Testis (tissue), 3 donors: Measurements from ENCODE around the gene JAML. TPM values are rescaled to one million over a fixed set of nuclear protein-coding genes. Genes with fewer than 3 reads are reported as not detected.

ENCODE experiments used
- DNase-seq: peaks from one replicate; pipeline ENCODE4 v3.0.0-alpha.2; 2019
- H3K27ac ChIP-seq, 2 donors: fragments of 200-600 bp; sonication (generic); one replicate each; pipeline ENCODE4 v1.5.1; 2019
- H3K27me3 ChIP-seq: fragments of 200-600 bp; sonication (generic); one replicate; pipeline ENCODE4 v1.5.1; 2019
- H3K36me3 ChIP-seq: fragments of 200-600 bp; sonication (generic); one replicate; pipeline ENCODE4 v1.5.1; 2017; ENCODE audit warnings: low read depth; ENCODE audit errors: missing control alignments
- H3K4me1 ChIP-seq: fragments of 200-600 bp; sonication (generic); one replicate; pipeline ENCODE4 v1.5.1; 2019
- H3K4me3 ChIP-seq, 2 donors: fragments of 200-600 bp; sonication (generic); one replicate each; pipeline ENCODE4 v1.5.1; 2017 to 2019
- H3K9me3 ChIP-seq: fragments of 200-600 bp; sonication (generic); one replicate; pipeline ENCODE4 v1.5.1; 2017
- CTCF ChIP-seq, 3 experiments: fragments of 450-650 bp in 2 of 3; fragments of 200-600 bp in 1 of 3; sonication (generic) in 1 of 3; IDR thresholded peaks; one replicate each; pipeline ENCODE4 v1.5.1; 2016 to 2019; ENCODE audit warnings: antibody characterized with exemption in 3 of 3, mild to moderate bottlenecking in 2 of 3, moderate library complexity in 1 of 3
- POLR2A ChIP-seq: fragments of 450-650 bp; IDR thresholded peaks from one replicate; pipeline ENCODE4 v1.6.1; 2017; ENCODE audit warnings: antibody characterized with exemption, mild to moderate bottlenecking, moderate library complexity
- WGBS, 2 donors: methylation state at CpG; one replicate each; pipeline ENCODE4 v1.1.5; 2018; 5-methylcytosine and 5-hydroxymethylcytosine counted together
- intact Hi-C: fragments of 100-400 bp; cut with DNase I; formaldehyde crosslinking; loops from one replicate; pipeline ENCODE4 v1.15.1; 2023; ENCODE audit warnings: low total_unique reads
- polyA plus RNA-seq: library from polyadenylated mRNA; stranded (reverse); fragments of 350-450 nt; fragmentation: Illumina TruSeq; extraction: RNeasy Lipid Tissue Mini Kit (QIAGEN cat#74804); gene quantifications from one replicate; pipeline ENCODE4 v1.2.3, GENCODE V29; 2014; ENCODE audit warnings: low read depth, low replicate concordance; ENCODE audit not compliant: insufficient read depth
- total RNA-seq, 2 donors: library from RNA; depleted of rRNA; stranded (reverse); fragments of >200 nt; gene quantifications; one replicate each; pipeline ENCODE4 v1.2.3, GENCODE V29; 2016

The JAML gene
- total and polyA plus RNA-seq, 3 donors from 2014 or later: 1.9 to 9.7 (median 3.5) TPM

DNA sequence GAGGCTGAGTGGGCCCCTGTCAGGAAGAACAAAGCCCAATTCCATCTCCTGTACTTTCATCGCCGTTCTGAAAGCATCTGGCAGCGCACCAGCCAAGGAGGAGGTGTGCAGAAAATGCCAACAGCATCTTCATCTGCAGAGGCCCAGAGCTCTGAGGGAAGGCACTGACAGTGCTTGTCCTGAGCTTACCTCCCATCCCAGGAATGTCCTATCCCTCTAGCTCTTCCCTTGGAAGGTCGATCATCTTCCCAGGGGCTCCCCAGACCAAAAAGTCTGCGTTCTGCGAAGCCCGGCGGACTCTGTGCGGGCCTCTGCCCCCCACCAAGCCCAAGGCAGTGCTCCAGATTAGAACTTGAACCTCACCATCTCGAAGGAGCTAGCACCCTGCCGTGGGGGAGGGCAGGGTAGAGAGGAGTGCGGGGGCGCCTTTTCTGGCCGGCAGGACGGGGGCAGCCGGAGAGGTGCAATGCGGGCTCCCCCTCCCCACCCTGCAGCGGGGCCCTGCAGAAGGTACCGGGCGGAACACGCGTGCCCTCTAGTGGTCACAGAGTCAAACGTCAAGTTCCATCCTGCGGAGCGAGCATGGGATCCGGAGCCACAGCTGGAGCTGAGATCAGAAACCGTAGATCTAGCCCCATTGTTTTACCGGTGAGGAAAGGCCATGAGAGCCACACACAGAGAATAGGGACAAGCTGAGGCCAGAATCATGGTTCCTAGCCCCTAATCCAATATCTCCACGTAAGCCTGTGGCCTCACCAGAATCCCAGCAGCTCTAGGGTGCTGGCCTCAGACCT lies 53.3 kb downstream of the JAML start:
- no peaks in the 10 kb centered on the region for H3K9me3 ChIP-seq
- 4 to 9% methylated on average over 10 to 29 of the region's 29 CpGs for WGBS, 2 donors
- peaks cover 4% of the 10 kb centered on the region for H3K4me1 ChIP-seq
- TF ChIP-seq POLR2A (no peak), CTCF (IDR thresholded peaks at IDR 0.05) (peak; percentile 46 to 85 (median 85))
- H3K27me3 ChIP-seq: no peaks in the 10 kb centered on the region
- peak overlapping the region in 1 of 2 donors; percentile 20 for H3K4me3 ChIP-seq
- no peaks in the 10 kb centered on the region for H3K36me3 ChIP-seq
- no peak overlapping the region for H3K27ac ChIP-seq
- intact Hi-C loops: no loop called here
- peak; percentile 85 for DNase-seq

GRCh38 chr11:118170882-118171268 lies 53.9 kb downstream of the JAML start:
- Histone ChIP-seq H3K27ac (no peak overlapping the region), H3K27me3 (no peaks in the 10 kb centered on the region), H3K9me3 (no peaks in the 10 kb centered on the region), H3K4me1 (peaks cover 4% of the 10 kb centered on the region), H3K36me3 (no peaks in the 10 kb centered on the region), H3K4me3 (no peak overlapping the region)
- no peak for DNase-seq
- no peak for TF ChIP-seq POLR2A
- 50 to 55% methylated on average over 6 to 8 of the region's 8 CpGs for WGBS, 2 donors
- intact Hi-C loops: no loop called here

GRCh38 chr11:118170231-118170630 lies 54.6 kb downstream of the JAML start:
- Histone ChIP-seq H3K9me3 (no peaks in the 10 kb centered on the region), H3K27me3 (no peaks in the 10 kb centered on the region), H3K27ac (no peak overlapping the region), H3K36me3 (no peaks in the 10 kb centered on the region), H3K4me3 (no peak overlapping the region), H3K4me1 (peaks cover 4% of the 10 kb centered on the region)
- WGBS, 2 donors: 83 to 87% methylated on average over 9 of the region's 9 CpGs
- no peak for DNase-seq
- intact Hi-C loops: no loop called here
- no peak for TF ChIP-seq CTCF (IDR thresholded peaks at IDR 0.05)
- TF ChIP-seq POLR2A: no peak

DNA sequence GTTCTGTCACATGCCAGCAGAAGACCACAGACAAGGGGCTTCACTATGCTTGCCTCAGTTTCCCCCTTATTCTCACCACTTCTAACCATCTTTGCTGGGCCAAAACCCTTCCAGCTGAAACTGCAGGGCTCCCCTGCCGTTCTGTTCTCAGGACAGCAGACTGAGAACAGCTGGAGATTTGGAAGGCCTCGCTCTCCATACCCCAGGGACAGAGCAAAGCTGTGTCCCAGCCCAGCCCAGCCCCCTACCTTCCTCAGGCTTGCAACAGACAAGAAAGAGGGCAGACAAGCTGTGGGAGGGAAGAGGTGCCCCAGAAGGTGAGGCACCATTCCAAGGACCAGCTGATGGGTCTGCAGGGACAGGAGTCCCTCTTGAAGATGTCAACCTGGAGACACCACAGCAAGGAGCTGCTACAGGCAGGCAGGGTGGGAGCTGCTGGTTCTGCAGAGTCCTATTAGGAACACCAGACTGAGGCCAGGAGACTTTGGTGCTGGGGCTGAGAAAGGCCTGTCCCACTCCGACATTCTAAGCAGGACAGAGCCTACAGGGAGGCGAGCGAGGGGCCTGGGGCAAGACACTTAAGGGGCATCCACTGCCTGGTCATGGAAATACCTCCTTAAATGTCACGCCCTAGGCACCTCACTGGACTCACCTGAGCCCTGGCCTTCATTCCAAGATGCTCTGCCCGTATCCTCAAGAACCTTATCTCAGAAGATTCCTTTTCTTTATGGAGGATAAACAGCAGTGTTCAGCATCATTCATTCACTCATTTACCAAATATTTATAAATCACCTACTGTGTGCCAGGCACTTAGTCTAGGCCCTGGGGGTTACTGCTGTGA lies 55.3 kb downstream of the JAML start:
- Histone ChIP-seq H3K36me3 (no peaks in the 10 kb centered on the region), H3K4me3 (no peak overlapping the region), H3K27me3 (no peaks in the 10 kb centered on the region), H3K27ac (no peak overlapping the region), H3K4me1 (peaks cover 4% of the 10 kb centered on the region), H3K9me3 (no peaks in the 10 kb centered on the region)
- TF ChIP-seq CTCF (IDR thresholded peaks at IDR 0.05) (no peak), POLR2A (no peak)
- WGBS, 2 donors: 78 to 85% methylated on average over 7 of the region's 7 CpGs
- intact Hi-C loops: no loop called here
- no peak for DNase-seq

- no peaks in the 10 kb centered on the region for H3K36me3 ChIP-seq
- TF ChIP-seq CTCF (IDR thresholded peaks at IDR 0.05) (no peak), POLR2A (no peak)
- no peaks in the 10 kb centered on the region for H3K9me3 ChIP-seq
- no peak for DNase-seq
- WGBS, 2 donors: 87 to 92% methylated on average over 3 of the region's 3 CpGs
- no peak overlapping the region for H3K4me3 ChIP-seq
- peaks cover 4% of the 10 kb centered on the region for H3K4me1 ChIP-seq
- no peaks in the 10 kb centered on the region for H3K27me3 ChIP-seq
- intact Hi-C loops: no loop called here
- no peak overlapping the region for H3K27ac ChIP-seq
These were observed 56.1 kb downstream of the JAML start for GRCh38 chr11:118168751-118169150.
